GM12878 (cell line): Measurements from ENCODE around the gene ME3. TPM values are rescaled to one million over a fixed set of nuclear protein-coding genes. Genes with fewer than 3 reads are reported as not detected.

Experiments
- ATAC-seq: fragments of 200-7000 bp; cut with Tn5 transposase; 3 replicates; pipeline ENCODE4 v1.9.1; 2020; ENCODE audit warnings: mild to moderate bottlenecking, moderate library complexity
- BruUV-seq: library from RNA; stranded (reverse); fragments of 400-500 nt; replicated peaks from 2 replicates; lab custom pipeline; 2021; lab: Mats Ljungman, UMichigan
- CTCF ChIA-PET: fragments of 300-600 bp; sonication (Branson Sonifier 250); formaldehyde crosslinking; extraction: SDS; loops from one replicate; lab custom pipeline; 2021; ENCODE audit warnings: inconsistent platforms; lab: Yijun Ruan, JAX
- POLR2A ChIA-PET: fragments of 350-600 bp; formaldehyde crosslinking; extraction: SDS; loops from one replicate; lab custom pipeline; 2021; ENCODE audit warnings: inconsistent platforms; lab: Charles Lee
- RAD21 ChIA-PET: fragments of 300-600 bp; sonication (Branson Sonifier 250); formaldehyde crosslinking; loops from one replicate; lab custom pipeline; 2023; ENCODE audit warnings: antibody characterized with exemption; ENCODE audit not compliant: unreplicated experiment; lab: Charles Lee
- SMC1A ChIA-PET: fragments of 300-600 bp; sonication (Branson Sonifier 250); formaldehyde crosslinking; loops from one replicate; lab custom pipeline; 2023; ENCODE audit not compliant: unreplicated experiment, uncharacterized antibody; lab: Charles Lee
- DNase-seq: peaks from one replicate; pipeline ENCODE4 v3.0.0-alpha.2; 2011; ENCODE audit warnings: low read depth, low spot score
- FAIRE-seq: peaks from 3 replicates; lab custom pipeline; 2011; peaks lifted over from hg19 to GRCh38; lab: Jason Lieb, UNC
- H2AFZ ChIP-seq: 2 replicates; pipeline ENCODE4 v1.6.0; 2011; ENCODE audit warnings: low read depth, low read length, control low read depth; ENCODE audit not compliant: control insufficient read depth
- H3K27ac ChIP-seq: 2 replicates; pipeline ENCODE4 v1.5.1; 2011; ENCODE audit warnings: control low read depth; ENCODE audit not compliant: control insufficient read depth, insufficient read depth
- H3K27me3 ChIP-seq, 2 experiments: replicated peaks in 1 of 2; 2 replicates each; pipeline versions ENCODE4 v1.6.0 to v1.6.1; 2011; ENCODE audit warnings: low read length in 1 of 2; ENCODE audit not compliant: control insufficient read depth in 2 of 2, insufficient read depth in 2 of 2
- H3K36me3 ChIP-seq, 2 experiments: 2 replicates each; pipeline ENCODE4 v1.5.1; 2011; ENCODE audit warnings: low read length in 1 of 2; ENCODE audit not compliant: control insufficient read depth in 2 of 2, insufficient read depth in 2 of 2
- H3K4me1 ChIP-seq: 2 replicates; pipeline ENCODE4 v1.6.1; 2011; ENCODE audit warnings: mild to moderate bottlenecking, low read length, moderate library complexity, mixed read lengths; ENCODE audit not compliant: control insufficient read depth, insufficient read depth
- H3K4me2 ChIP-seq: 2 replicates; pipeline ENCODE4 v1.6.0; 2011; ENCODE audit warnings: control low read depth; ENCODE audit not compliant: control insufficient read depth, insufficient read depth
- H3K4me3 ChIP-seq: fragments of 200-600 bp; sonication (generic); 2 replicates; pipeline ENCODE4 v1.5.1; 2016
- H3K79me2 ChIP-seq: 2 replicates; pipeline ENCODE4 v1.6.0; 2011; ENCODE audit warnings: low read length; ENCODE audit not compliant: control insufficient read depth, insufficient read depth
- H3K9ac ChIP-seq: 2 replicates; pipeline ENCODE4 v1.8.0; 2011; ENCODE audit warnings: low read length, control low read depth, mixed read lengths; ENCODE audit not compliant: control insufficient read depth, insufficient read depth
- H3K9me3 ChIP-seq: replicated peaks from 3 replicates; pipeline ENCODE4 v1.5.1; 2011; ENCODE audit warnings: mild to moderate bottlenecking, low read length; ENCODE audit not compliant: control insufficient read depth, insufficient read depth
- H4K20me1 ChIP-seq: 2 replicates; pipeline ENCODE4 v1.6.0; 2011; ENCODE audit not compliant: control insufficient read depth, insufficient read depth
- FOXK2 ChIP-seq: fragments of 450-650 bp; IDR thresholded peaks from 2 replicates; pipeline ENCODE4 v1.6.1; 2017; ENCODE audit warnings: mild to moderate bottlenecking, moderate library complexity
- LARP7 ChIP-seq: fragments of 450-650 bp; IDR thresholded peaks from 2 replicates; pipeline ENCODE4 v1.6.1; 2017; ENCODE audit warnings: mild to moderate bottlenecking
- MEF2B ChIP-seq: fragments of 450-650 bp; IDR thresholded peaks from 2 replicates; pipeline ENCODE4 v1.6.1; 2018; ENCODE audit warnings: mild to moderate bottlenecking, moderate library complexity; ENCODE audit not compliant: partially characterized antibody, poor library complexity, severe bottlenecking
- NR2C1 ChIP-seq: fragments of 450-650 bp; IDR thresholded peaks from 2 replicates; pipeline ENCODE4 v1.6.1; 2017; ENCODE audit warnings: antibody characterized with exemption, mild to moderate bottlenecking, moderate library complexity
- NRF1 ChIP-seq: conservative IDR thresholded peaks from 2 replicates; pipeline ENCODE4 v1.6.1; 2011; ENCODE audit warnings: mild to moderate bottlenecking, low read depth, low read length, improper control_type of control experiment
- SP1 ChIP-seq: IDR thresholded peaks from one replicate; pipeline ENCODE4 v1.6.1; 2011; ENCODE audit warnings: low read depth, low read length
- SREBF1 ChIP-seq: IDR thresholded peaks from 2 replicates; pipeline ENCODE4 v1.6.1; 2012; ENCODE audit warnings: mild to moderate bottlenecking, low read length
- WGBS: methylation state at CpG from one replicate; pipeline ENCODE4 v1.1.6; 2016; ENCODE audit warnings: low lambda C conversion rate; ENCODE audit not compliant: insufficient replicate concordance, insufficient coverage; ENCODE audit errors: missing lambda C conversion rate; 5-methylcytosine and 5-hydroxymethylcytosine counted together
- in situ Hi-C: fragments of 300-500 bp; cut with MboI; formaldehyde crosslinking; loops from 9 replicates; pipeline ENCODE4 v1.14.3; 2018; ENCODE audit warnings: mixed read lengths
- intact Hi-C: fragments of 100-400 bp; cut with micrococcal nuclease; formaldehyde crosslinking; loops from one replicate; pipeline ENCODE4 v1.14.2; 2022; ENCODE audit not compliant: unreplicated experiment
- polyA plus RNA-seq, 11 experiments: library from polyadenylated mRNA; depleted of rRNA in 4 of 11; unstranded in 6 of 11; stranded (reverse) in 5 of 11; fragments of >200 nt; fragmentation: Nextera tagmentation in 4 of 11; fragmentation: Illumina TruSeq in 1 of 11; extraction: Ambion mirVana in 4 of 11; extraction: Trizol in 1 of 11; gene quantifications; 1 replicate in 1 of 11; 2 replicates in 10 of 11; pipeline versions ENCODE4 v1.2.1 to v1.2.3, GENCODE V29; 2011 to 2016; ENCODE audit warnings: inconsistent platforms in 2 of 11, missing spikeins in 2 of 11, low read depth in 1 of 11
- total RNA-seq, 4 experiments: library from RNA; depleted of rRNA in 3 of 4; stranded (reverse); fragments of >200 nt in 3 of 4; fragmentation: Illumina TruSeq in 1 of 4; extraction: Trizol in 1 of 4; gene quantifications; 2 replicates each; pipeline versions ENCODE4 v1.2.1 to v1.2.3, GENCODE V29; 2013 to 2021
- TF ChIP-seq, protein P1 (sequence below): IDR thresholded peaks from 2 replicates; pipeline ENCODE4 v1.6.1; 2011; ENCODE audit warnings: mild to moderate bottlenecking, low read depth, low read length, moderate library complexity; ENCODE audit not compliant: insufficient replicate concordance
- TF ChIP-seq, protein P2 (sequence below): IDR thresholded peaks from 2 replicates; pipeline ENCODE4 v1.6.1; 2012; ENCODE audit warnings: low read depth, low read length, improper control_type of control experiment
- TF ChIP-seq, protein P3 (sequence below): fragments of 450-650 bp; IDR thresholded peaks from 2 replicates; pipeline ENCODE4 v1.6.1; 2017; ENCODE audit warnings: borderline replicate concordance
- TF ChIP-seq, protein P4 (sequence below): fragments of 450-650 bp; IDR thresholded peaks from 2 replicates; pipeline ENCODE4 v1.6.1; 2017; ENCODE audit warnings: antibody characterized with exemption, mild to moderate bottlenecking, moderate library complexity

ME3 gene
- total and polyA plus RNA-seq, 10 of the 15 experiments (the other 5 are each of a cell fraction or from before 2014, with no cell fraction given), result 0.06 to 0.40 (median 0.19) TPM; not detected in 2

DNA sequence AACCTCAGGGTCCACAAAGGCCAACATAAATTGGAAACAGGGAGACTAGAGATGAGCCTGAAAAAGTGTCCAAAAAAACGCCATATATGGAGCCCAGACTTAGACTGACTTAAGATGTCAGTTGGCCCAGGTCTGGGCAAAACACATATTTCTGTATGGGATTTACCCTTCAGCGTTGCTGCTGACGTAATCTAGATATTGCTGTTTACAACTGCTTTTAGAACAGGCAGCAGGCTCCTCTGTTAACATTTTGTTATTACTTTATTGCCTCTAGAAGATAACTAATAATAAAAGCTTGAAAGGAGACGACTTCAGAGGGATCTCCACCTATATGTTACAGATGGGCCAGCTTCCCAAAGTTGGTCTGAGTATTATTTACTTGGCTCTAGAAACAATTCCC, 8.7 kb downstream of the ME3 start:
- Histone ChIP-seq H3K27ac (no peak overlapping the region), H3K79me2 (no peaks in the 10 kb centered on the region), H3K36me3 (no peaks in the 10 kb centered on the region), H4K20me1 (no peaks in the 10 kb centered on the region), H3K9me3 (no peaks in the 10 kb centered on the region), H3K4me2 (no peak overlapping the region), H3K27me3 (peaks cover 0 to 2% of the 10 kb centered on the region in 2 experiments; a peak in 1 of 4 replicates), H3K4me3 (no peak overlapping the region), H2AFZ (no peak overlapping the region), H3K9ac (no peak overlapping the region), H3K4me1 (no peaks in the 10 kb centered on the region)
- TF ChIP-seq, protein P1, sequence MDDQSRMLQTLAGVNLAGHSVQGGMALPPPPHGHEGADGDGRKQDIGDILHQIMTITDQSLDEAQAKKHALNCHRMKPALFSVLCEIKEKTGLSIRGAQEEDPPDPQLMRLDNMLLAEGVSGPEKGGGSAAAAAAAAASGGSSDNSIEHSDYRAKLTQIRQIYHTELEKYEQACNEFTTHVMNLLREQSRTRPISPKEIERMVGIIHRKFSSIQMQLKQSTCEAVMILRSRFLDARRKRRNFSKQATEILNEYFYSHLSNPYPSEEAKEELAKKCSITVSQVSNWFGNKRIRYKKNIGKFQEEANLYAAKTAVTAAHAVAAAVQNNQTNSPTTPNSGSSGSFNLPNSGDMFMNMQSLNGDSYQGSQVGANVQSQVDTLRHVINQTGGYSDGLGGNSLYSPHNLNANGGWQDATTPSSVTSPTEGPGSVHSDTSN, result no peak
- TF ChIP-seq, protein P2, sequence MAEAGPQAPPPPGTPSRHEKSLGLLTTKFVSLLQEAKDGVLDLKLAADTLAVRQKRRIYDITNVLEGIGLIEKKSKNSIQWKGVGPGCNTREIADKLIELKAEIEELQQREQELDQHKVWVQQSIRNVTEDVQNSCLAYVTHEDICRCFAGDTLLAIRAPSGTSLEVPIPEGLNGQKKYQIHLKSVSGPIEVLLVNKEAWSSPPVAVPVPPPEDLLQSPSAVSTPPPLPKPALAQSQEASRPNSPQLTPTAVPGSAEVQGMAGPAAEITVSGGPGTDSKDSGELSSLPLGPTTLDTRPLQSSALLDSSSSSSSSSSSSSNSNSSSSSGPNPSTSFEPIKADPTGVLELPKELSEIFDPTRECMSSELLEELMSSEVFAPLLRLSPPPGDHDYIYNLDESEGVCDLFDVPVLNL, result no peak
- TF ChIP-seq LARP7 (no peak), NR2C1 (no peak)
- WGBS, result 13% methylated on average over 4 of the region's 4 CpGs
- DNase-seq, result no peak
- ATAC-seq, result no peak
- POLR2A ChIA-PET, result no interaction called here
- SMC1A ChIA-PET, result no interaction called here
- no peak for FAIRE-seq
- intact Hi-C loops, result no loop called here
- CTCF ChIA-PET, result interaction anchor here (1.0 kb wide), 1 partner anchor 31 kb away, joined by 3 read pairs; no protein-coding TSS in a partner anchor
- no TSS peak for BruUV-seq
- in situ Hi-C loops, result no loop called here
- RAD21 ChIA-PET, result no interaction called here

DNA sequence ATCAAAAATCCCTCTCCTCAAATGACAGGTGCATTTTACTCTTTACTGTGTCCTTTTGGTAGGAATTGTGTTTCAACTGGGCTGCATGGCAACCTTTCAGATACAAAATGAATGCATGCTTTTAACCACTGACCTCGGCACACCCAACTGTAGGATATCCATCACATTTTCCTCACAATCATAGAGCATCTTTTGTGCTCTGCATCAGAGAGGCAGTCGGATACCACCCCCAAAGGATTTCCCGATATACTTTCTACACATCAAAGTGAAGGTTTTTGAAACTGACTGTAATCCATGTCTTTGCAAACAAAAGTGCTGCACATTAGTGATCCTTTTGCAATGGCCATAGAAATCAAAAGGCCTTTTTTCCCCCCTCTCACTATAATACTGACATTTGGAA, 9.1 kb downstream of the ME3 start:
- no peak for ATAC-seq
- H3K79me2 ChIP-seq, result no peaks in the 10 kb centered on the region
- FAIRE-seq, result no peak
- H3K27ac ChIP-seq, result no peak overlapping the region
- 29% methylated on average over 3 of the region's 3 CpGs for WGBS
- in situ Hi-C loops, result no loop called here
- H2AFZ ChIP-seq, result no peak overlapping the region
- no TSS peak for BruUV-seq
- H3K4me1 ChIP-seq, result no peaks in the 10 kb centered on the region
- no peaks in the 10 kb centered on the region for H4K20me1 ChIP-seq
- H3K36me3 ChIP-seq, result no peaks in the 10 kb centered on the region
- H3K9me3 ChIP-seq, result no peaks in the 10 kb centered on the region
- ChIA-PET SMC1A (no interaction called here), RAD21 (no interaction called here), POLR2A (no interaction called here), CTCF (interaction anchor here (1.0 kb wide), 1 partner anchor 30 kb away, joined by 3 read pairs; no protein-coding TSS in a partner anchor)
- no peak overlapping the region for H3K4me2 ChIP-seq
- H3K9ac ChIP-seq, result no peak overlapping the region
- DNase-seq, result no peak
- H3K27me3 ChIP-seq, result no peaks in the 10 kb centered on the region
- H3K4me3 ChIP-seq, result no peak overlapping the region
- intact Hi-C loops, result no loop called here
- TF ChIP-seq, protein P3, sequence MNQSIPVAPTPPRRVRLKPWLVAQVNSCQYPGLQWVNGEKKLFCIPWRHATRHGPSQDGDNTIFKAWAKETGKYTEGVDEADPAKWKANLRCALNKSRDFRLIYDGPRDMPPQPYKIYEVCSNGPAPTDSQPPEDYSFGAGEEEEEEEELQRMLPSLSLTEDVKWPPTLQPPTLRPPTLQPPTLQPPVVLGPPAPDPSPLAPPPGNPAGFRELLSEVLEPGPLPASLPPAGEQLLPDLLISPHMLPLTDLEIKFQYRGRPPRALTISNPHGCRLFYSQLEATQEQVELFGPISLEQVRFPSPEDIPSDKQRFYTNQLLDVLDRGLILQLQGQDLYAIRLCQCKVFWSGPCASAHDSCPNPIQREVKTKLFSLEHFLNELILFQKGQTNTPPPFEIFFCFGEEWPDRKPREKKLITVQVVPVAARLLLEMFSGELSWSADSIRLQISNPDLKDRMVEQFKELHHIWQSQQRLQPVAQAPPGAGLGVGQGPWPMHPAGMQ, result no peak
- TF ChIP-seq, protein P4, sequence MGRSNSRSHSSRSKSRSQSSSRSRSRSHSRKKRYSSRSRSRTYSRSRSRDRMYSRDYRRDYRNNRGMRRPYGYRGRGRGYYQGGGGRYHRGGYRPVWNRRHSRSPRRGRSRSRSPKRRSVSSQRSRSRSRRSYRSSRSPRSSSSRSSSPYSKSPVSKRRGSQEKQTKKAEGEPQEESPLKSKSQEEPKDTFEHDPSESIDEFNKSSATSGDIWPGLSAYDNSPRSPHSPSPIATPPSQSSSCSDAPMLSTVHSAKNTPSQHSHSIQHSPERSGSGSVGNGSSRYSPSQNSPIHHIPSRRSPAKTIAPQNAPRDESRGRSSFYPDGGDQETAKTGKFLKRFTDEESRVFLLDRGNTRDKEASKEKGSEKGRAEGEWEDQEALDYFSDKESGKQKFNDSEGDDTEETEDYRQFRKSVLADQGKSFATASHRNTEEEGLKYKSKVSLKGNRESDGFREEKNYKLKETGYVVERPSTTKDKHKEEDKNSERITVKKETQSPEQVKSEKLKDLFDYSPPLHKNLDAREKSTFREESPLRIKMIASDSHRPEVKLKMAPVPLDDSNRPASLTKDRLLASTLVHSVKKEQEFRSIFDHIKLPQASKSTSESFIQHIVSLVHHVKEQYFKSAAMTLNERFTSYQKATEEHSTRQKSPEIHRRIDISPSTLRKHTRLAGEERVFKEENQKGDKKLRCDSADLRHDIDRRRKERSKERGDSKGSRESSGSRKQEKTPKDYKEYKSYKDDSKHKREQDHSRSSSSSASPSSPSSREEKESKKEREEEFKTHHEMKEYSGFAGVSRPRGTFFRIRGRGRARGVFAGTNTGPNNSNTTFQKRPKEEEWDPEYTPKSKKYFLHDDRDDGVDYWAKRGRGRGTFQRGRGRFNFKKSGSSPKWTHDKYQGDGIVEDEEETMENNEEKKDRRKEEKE, result no peak
- no peak for TF ChIP-seq MEF2B
- TF ChIP-seq FOXK2, result no peak
- no peak for TF ChIP-seq SP1
- no peak for TF ChIP-seq NRF1
- no peak for TF ChIP-seq SREBF1
